K562 (cell line): ENCODE data around the gene BNIP3. TPM values are rescaled to one million over a fixed set of nuclear protein-coding genes. Genes with fewer than 3 reads are reported as not detected.

ENCODE experiments used
- CBFA2T3 ChIP-seq: fragments of 450-650 bp; IDR thresholded peaks from 2 replicates; pipeline ENCODE4 v1.6.1; 2017
- ERF ChIP-seq: fragments of 450-650 bp; formaldehyde crosslinking; IDR thresholded peaks from 2 replicates; pipeline ENCODE4 v1.4.0; 2020; ENCODE audit warnings: mild to moderate bottlenecking, mixed read lengths
- GATAD2A ChIP-seq: fragments of 450-650 bp; IDR thresholded peaks from 2 replicates; pipeline ENCODE4 v1.6.1; 2017
- GTF2E2 ChIP-seq: fragments of 200-800 bp; sonication (Bioruptor generic); IDR thresholded peaks from 2 replicates; pipeline ENCODE4 v1.6.1; 2016; ENCODE audit warnings: missing genetic modification characterization, missing compliant biosample characterization
- HMG20B ChIP-seq: fragments of 250-450 bp; sonication (Bioruptor Pico); IDR thresholded peaks from 2 replicates; pipeline ENCODE4 v1.5.0; 2021; ENCODE audit warnings: mild to moderate bottlenecking
- MAFG ChIP-seq: fragments of 450-650 bp; conservative IDR thresholded peaks from 2 replicates; pipeline ENCODE4 v1.6.1; 2016; ENCODE audit warnings: missing genetic modification characterization, missing compliant biosample characterization
- NCOR1 ChIP-seq: fragments of 450-650 bp; IDR thresholded peaks from 2 replicates; pipeline ENCODE4 v1.6.1; 2016; ENCODE audit warnings: mild to moderate bottlenecking, moderate library complexity
- NELFE ChIP-seq: IDR thresholded peaks from 2 replicates; pipeline ENCODE4 v1.6.1; 2011; ENCODE audit warnings: mild to moderate bottlenecking; ENCODE audit not compliant: insufficient read depth, insufficient read length
- NFYB ChIP-seq: IDR thresholded peaks from 2 replicates; pipeline ENCODE4 v1.6.1; 2011; ENCODE audit warnings: mild to moderate bottlenecking, moderate library complexity; ENCODE audit not compliant: insufficient read length; ENCODE audit errors: extremely low read depth
- SMAD4 ChIP-seq: fragments of 250-450 bp; sonication (Bioruptor Pico); conservative IDR thresholded peaks from 2 replicates; pipeline ENCODE4 v1.8.0; 2021; ENCODE audit warnings: inconsistent platforms, mild to moderate bottlenecking, moderate library complexity
- SMARCA4 ChIP-seq: fragments of 450-650 bp; IDR thresholded peaks from 2 replicates; pipeline ENCODE4 v1.6.1; 2016
- SP1 ChIP-seq: sonication (generic); formaldehyde crosslinking; IDR thresholded peaks from 2 replicates; pipeline ENCODE4 v1.8.1; 2022; ENCODE audit warnings: mild to moderate bottlenecking, missing genetic modification reagents
- ZBTB17 ChIP-seq: fragments of 450-650 bp; formaldehyde crosslinking; IDR thresholded peaks from 2 replicates; pipeline ENCODE4 v1.4.0; 2020; ENCODE audit warnings: mild to moderate bottlenecking
- ZNF197 ChIP-seq: fragments of 200-800 bp; sonication (Bioruptor generic); IDR thresholded peaks from 2 replicates; pipeline ENCODE4 v1.6.1; 2016; ENCODE audit warnings: low read depth, missing genetic modification characterization, missing compliant biosample characterization
- polyA plus RNA-seq, 8 experiments: library from polyadenylated mRNA; depleted of rRNA in 4 of 8; stranded (reverse) in 5 of 8; unstranded in 3 of 8; fragments of >200 nt; fragmentation: Nextera tagmentation in 2 of 8; fragmentation: Illumina TruSeq in 1 of 8; extraction: Ambion mirVana in 2 of 8; extraction: Trizol in 1 of 8; gene quantifications; 2 replicates each; pipeline versions ENCODE4 v1.2.1 to v1.2.3, GENCODE V29; 2011 to 2014; ENCODE audit warnings: inconsistent platforms in 1 of 8, missing spikeins in 1 of 8
- total RNA-seq, 7 experiments: library from RNA; depleted of rRNA in 6 of 7; stranded (reverse); fragments of >200 nt in 6 of 7; fragmentation: Illumina TruSeq in 2 of 7; extraction: Trizol in 2 of 7; gene quantifications; 2 replicates each; pipeline versions ENCODE4 v1.2.1 to v1.2.3, GENCODE V29; 2011 to 2021; ENCODE audit warnings: low replicate concordance in 1 of 7
- TF ChIP-seq, protein P1 (sequence below): fragments of 250-450 bp; sonication (Bioruptor Pico); IDR thresholded peaks from 2 replicates; pipeline ENCODE4 v1.4.0; 2020
- TF ChIP-seq, protein P2 (sequence below): fragments of 450-650 bp; conservative IDR thresholded peaks from 2 replicates; pipeline ENCODE4 v1.6.1; 2016; ENCODE audit warnings: missing genetic modification characterization, low read depth, mild to moderate bottlenecking, control low read depth, missing compliant biosample characterization
- TF ChIP-seq, protein P3 (sequence below): fragments of 450-650 bp; IDR thresholded peaks from 2 replicates; pipeline ENCODE4 v1.6.1; 2017; ENCODE audit warnings: mild to moderate bottlenecking, moderate library complexity
- TF ChIP-seq, protein P4 (sequence below): fragments of 450-650 bp; IDR thresholded peaks from 2 replicates; pipeline ENCODE4 v1.6.1; 2017; ENCODE audit warnings: antibody characterized with exemption

The BNIP3 gene
- total and polyA plus RNA-seq, 9 of the 15 experiments (the other 6 are each of a cell fraction or from before 2014, with no cell fraction given) = 9.2 to 119 (median 42.2) TPM

DNA sequence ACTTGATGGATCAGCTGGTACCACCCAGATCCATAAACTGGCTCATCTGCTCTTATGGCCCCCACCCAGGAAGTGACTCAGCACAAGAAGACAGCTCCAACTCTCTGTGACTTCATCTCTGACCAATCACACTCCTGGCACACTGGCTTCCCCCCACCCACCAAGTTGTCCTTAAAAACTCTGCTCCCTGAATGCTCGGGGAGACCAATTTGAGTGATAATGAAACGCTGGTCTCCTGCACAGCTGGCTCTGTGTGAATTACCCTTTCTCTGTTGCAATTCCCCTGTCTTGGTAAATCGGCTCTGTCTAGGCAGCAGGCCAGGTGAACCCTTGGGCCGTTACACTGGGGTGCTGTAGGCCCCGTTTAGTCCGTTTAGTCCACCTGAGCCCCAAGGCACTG lies 23.4 kb upstream of the BNIP3 start (continued):
- TF ChIP-seq, protein P1, sequence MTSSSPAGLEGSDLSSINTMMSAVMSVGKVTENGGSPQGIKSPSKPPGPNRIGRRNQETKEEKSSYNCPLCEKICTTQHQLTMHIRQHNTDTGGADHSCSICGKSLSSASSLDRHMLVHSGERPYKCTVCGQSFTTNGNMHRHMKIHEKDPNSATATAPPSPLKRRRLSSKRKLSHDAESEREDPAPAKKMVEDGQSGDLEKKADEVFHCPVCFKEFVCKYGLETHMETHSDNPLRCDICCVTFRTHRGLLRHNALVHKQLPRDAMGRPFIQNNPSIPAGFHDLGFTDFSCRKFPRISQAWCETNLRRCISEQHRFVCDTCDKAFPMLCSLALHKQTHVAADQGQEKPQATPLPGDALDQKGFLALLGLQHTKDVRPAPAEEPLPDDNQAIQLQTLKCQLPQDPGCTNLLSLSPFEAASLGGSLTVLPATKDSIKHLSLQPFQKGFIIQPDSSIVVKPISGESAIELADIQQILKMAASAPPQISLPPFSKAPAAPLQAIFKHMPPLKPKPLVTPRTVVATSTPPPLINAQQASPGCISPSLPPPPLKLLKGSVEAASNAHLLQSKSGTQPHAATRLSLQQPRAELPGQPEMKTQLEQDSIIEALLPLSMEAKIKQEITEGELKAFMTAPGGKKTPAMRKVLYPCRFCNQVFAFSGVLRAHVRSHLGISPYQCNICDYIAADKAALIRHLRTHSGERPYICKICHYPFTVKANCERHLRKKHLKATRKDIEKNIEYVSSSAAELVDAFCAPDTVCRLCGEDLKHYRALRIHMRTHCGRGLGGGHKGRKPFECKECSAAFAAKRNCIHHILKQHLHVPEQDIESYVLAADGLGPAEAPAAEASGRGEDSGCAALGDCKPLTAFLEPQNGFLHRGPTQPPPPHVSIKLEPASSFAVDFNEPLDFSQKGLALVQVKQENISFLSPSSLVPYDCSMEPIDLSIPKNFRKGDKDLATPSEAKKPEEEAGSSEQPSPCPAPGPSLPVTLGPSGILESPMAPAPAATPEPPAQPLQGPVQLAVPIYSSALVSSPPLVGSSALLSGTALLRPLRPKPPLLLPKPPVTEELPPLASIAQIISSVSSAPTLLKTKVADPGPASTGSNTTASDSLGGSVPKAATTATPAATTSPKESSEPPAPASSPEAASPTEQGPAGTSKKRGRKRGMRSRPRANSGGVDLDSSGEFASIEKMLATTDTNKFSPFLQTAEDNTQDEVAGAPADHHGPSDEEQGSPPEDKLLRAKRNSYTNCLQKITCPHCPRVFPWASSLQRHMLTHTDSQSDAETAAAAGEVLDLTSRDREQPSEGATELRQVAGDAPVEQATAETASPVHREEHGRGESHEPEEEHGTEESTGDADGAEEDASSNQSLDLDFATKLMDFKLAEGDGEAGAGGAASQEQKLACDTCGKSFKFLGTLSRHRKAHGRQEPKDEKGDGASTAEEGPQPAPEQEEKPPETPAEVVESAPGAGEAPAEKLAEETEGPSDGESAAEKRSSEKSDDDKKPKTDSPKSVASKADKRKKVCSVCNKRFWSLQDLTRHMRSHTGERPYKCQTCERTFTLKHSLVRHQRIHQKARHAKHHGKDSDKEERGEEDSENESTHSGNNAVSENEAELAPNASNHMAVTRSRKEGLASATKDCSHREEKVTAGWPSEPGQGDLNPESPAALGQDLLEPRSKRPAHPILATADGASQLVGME (CRISPR knock-in tag) = no peak
- TF ChIP-seq NFYB (no peak), SMAD4 (CRISPR knock-in tag) (no peak), CBFA2T3 (no peak), SMARCA4 (0 out of 2 replicates have a peak, but pooled peaks have one; percentile 26), MAFG (tag) (peak; percentile 63), NELFE (no peak), HMG20B (CRISPR knock-in tag) (no peak), GATAD2A (no peak), ZNF197 (CRISPR knock-in tag) (no peak), ERF (CRISPR knock-in tag) (no peak), GTF2E2 (no peak), ZBTB17 (CRISPR knock-in tag) (no peak), NCOR1 (no peak), SP1 (CRISPR knock-in tag) (no peak)
- TF ChIP-seq, protein P2, sequence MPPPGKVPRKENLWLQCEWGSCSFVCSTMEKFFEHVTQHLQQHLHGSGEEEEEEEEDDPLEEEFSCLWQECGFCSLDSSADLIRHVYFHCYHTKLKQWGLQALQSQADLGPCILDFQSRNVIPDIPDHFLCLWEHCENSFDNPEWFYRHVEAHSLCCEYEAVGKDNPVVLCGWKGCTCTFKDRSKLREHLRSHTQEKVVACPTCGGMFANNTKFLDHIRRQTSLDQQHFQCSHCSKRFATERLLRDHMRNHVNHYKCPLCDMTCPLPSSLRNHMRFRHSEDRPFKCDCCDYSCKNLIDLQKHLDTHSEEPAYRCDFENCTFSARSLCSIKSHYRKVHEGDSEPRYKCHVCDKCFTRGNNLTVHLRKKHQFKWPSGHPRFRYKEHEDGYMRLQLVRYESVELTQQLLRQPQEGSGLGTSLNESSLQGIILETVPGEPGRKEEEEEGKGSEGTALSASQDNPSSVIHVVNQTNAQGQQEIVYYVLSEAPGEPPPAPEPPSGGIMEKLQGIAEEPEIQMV (tag) = no peak
- TF ChIP-seq, protein P3, sequence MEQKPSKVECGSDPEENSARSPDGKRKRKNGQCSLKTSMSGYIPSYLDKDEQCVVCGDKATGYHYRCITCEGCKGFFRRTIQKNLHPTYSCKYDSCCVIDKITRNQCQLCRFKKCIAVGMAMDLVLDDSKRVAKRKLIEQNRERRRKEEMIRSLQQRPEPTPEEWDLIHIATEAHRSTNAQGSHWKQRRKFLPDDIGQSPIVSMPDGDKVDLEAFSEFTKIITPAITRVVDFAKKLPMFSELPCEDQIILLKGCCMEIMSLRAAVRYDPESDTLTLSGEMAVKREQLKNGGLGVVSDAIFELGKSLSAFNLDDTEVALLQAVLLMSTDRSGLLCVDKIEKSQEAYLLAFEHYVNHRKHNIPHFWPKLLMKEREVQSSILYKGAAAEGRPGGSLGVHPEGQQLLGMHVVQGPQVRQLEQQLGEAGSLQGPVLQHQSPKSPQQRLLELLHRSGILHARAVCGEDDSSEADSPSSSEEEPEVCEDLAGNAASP = peak; percentile 51
- TF ChIP-seq, protein P4, sequence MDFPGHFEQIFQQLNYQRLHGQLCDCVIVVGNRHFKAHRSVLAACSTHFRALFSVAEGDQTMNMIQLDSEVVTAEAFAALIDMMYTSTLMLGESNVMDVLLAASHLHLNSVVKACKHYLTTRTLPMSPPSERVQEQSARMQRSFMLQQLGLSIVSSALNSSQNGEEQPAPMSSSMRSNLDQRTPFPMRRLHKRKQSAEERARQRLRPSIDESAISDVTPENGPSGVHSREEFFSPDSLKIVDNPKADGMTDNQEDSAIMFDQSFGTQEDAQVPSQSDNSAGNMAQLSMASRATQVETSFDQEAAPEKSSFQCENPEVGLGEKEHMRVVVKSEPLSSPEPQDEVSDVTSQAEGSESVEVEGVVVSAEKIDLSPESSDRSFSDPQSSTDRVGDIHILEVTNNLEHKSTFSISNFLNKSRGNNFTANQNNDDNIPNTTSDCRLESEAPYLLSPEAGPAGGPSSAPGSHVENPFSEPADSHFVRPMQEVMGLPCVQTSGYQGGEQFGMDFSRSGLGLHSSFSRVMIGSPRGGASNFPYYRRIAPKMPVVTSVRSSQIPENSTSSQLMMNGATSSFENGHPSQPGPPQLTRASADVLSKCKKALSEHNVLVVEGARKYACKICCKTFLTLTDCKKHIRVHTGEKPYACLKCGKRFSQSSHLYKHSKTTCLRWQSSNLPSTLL = no peak
